ENCODE measurements around the gene SYCE3.

The SYCE3 gene

DNA sequence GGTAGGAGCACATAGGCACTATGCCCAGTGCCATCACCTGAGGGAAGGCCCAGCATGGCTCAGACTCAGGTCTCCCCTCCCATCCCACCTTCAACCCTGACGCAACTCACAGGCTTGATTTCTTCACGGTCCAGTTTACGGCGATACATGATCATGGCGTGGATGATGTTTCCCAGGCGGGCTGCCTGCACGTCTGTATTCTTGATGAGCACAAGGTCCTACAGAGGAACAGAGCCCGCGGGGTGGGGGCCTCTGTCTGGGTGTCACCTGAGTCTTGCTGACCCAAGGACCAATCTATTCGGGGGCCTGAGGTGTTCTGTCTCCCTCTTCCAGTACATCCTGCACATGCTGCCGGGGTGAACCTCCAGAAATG lies 11.7 kb upstream of the SYCE3 start:
- DNase-seq, result no peak

DNA sequence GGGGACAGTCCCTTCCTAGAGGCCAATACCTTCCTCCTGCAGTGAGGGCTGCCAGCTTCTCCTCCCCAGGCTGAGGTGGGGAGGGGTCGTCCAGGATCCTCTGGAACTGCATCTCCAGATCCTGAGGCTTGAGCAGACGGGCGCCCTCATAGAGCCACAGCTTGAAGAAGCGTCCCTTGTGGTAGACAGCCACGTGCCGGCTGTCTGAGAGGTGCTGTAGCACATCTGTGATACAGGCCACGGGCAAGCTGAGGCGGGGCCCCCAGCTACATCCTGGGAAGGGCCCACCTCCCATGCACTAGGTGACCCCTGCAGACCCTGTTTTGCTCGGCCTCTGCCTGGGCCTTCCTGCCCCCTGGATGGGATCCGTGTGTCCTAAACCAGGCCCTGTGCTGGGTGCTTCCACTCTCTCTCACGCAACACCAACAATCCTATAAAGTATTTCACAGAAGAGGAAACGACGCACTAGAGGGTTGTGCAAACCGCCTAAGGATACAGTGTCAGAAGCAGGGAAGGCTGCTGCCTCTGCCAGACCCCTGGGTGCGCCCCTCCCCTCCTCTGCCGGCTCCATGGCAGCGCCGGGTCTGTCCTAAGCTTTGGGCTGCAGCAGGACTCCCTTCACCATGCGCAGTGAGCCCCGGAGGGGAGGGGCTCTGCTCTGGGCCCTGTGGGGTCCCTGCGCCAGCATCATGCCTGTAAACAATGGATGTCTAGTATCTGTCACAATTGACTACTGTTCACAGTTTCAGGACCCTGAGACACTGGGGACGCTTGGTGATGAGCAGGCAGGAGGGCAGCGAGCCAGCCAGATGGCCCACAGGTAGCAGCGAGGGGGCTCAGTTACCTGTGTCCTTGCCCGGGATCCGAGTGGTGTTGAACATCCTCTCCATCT lies 11.0 kb upstream of the SYCE3 start:
- no peak for DNase-seq

GRCh38 chr22:50572965-50573364 lies 10.2 kb upstream of the SYCE3 start:
- no peak for DNase-seq

DNA sequence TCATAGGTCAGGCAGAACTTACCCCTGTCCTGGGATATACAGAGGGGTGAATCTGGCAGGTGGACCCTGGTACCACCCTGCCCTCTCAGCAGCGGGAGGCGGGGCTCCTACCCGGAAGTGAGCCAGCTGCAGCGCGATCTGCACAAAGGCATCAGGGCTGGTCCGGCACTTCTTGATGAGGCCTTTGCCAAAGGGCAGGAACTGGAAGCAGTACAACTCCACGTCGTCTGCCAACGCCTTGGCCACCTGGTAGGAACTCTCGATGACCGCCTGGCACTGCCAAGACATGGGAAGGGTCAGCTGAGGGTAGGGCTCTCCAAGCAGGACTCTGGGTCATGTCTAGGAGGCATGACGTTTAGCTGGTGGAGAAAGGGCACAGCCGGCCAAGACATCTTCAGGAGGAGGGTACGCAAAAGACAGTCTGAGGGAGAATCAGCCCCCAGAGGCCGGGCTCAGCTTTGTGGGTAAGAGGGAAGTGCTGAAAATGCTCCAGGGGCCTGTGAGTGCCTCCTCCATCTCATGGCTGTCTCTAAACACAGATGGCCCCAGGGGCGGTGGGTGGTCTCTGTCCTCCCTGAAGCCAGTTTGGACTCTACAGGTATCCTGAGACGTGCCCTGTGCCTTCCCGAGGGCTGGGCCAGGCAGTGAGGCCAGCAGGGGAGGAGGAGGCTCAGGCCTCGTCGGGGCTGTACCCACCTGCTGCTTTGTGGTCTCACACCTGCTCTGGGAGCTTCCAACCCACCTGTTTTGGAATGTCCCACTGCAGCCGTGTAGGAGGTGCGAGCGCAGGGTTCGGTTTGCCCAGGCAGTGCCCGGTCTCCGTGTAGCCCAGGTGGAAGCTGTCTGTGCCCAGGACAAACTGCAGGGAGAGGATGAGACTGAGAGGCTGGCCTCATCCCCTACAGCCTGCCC lies 8.8 kb upstream of the SYCE3 start:
- no peak for DNase-seq

- no peak for DNase-seq
These were observed 8.1 kb upstream of the SYCE3 start for GRCh38 chr22:50570861-50571260.

- no peak for DNase-seq
These were observed 7.3 kb upstream of the SYCE3 start for GRCh38 chr22:50569896-50570535.

- no peak for DNase-seq
These were observed 6.3 kb upstream of the SYCE3 start for GRCh38 chr22:50569041-50569459.

- no peak for DNase-seq
These were observed 5.9 kb upstream of the SYCE3 start for GRCh38 chr22:50568626-50569025.

GRCh38 chr22:50567721-50568252 lies 5.1 kb upstream of the SYCE3 start:
- no peak for DNase-seq

- no peak for DNase-seq
These were observed 1.6 kb upstream of the SYCE3 start for GRCh38 chr22:50564289-50564688.

- DNase-seq, result no peak
These were observed 868 bp upstream of the SYCE3 start for GRCh38 chr22:50563413-50564160.

DNA sequence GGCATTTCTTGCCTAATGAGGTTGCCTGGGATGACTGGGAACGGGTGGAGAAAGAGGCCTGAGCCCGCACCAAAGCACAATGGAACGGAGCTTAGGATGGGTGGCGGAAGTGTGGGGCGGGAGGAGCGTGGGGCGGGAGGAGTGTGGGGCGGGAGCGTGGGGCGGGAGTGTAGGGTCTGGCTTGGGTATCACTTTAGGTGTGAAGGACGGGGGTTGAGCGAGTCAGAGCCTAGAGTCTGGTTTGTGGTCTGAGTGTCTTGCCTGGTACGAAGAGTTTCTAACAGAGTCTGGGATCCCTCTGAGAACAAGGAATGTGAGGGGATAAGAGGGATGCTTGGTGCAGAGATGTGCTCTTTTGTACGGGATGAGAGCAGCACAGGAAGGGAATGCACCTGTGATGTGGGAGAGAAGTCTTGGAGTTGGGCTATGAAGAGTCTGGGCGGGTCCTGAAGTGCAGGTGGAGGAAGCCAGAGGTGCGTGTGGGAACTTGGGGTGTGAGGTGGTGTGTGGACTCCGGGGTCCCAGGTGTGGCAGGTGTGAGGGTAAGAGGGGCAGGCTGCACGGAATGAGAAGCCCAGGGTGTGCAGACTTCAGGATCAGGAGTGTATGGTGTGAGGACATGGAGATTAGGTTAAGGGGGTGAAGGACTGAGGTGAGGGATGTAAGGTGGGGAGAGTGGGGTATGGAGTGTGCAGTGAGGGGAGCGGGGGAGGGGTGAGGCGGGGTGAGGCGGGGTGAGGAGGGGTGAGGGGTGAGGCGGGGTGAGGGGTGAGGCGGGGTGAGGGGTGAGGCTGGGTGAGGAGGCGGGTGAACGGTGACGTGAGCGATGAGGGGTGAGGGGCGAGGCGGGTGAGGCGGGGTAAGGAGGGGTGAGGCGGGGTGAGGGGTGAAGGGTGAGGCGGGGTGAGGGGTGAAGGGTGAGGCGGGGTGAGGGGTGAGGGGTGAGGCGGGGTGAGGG lies 1.0 kb downstream of the SYCE3 start:
- DNase-seq, result no peak

DNA sequence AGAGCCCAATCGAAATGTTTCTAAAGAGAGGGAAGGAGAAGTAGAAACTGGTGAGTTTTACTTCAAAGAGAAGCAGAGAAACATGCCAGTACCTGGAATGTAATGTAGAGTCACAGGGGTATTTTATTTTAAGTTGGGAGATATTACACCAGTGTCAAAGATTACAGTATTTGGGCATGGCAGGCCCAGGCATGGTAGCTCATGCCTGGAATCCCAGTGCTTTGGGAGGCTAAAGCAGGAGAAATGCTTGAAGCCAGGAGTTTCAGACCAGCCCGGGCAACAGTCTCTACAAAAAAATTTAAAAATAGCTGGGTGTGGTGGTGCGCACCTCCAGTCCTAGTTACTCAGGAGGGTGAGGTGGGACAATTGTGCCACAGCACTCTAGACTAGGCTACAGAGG lies 2.7 kb downstream of the SYCE3 start:
- no peak for DNase-seq

DNA sequence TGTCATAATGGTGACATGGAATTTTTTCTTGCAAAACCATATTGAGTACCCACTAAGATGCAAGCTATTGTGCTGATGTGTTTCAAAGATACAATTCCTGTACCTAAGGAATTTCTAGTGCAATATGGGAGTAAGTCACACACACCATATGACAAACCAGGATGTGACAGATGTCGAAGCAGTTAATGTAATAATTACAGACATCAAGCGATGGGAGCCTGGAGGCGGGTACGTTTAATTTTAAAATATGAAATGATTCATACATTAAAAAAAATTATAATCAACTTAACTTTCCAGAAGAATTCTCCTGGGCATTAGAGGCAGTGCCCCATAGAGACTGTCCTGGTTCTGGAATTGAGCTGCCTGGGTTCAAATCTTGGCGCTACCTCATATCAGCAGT lies 6.0 kb downstream of the SYCE3 start:
- DNase-seq, result no peak

DNA sequence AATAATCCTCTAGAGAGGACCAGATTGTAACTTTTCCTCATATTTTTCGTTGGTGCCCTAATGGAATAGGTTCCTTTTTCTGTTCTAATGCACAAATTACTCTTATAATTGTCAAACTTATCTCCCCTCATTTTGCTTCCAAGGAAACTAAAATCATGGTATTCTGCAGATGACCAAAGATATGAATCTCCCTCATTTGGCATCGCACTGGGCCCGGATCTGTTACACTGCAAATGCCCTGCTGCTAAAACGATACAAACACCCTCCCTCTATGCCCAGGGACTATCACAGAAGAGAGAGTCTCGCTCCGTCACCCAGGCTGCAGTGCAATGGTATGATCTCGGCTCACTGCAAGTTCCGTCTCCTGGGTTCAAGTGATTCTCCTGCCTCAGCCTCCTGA lies 9.4 kb downstream of the SYCE3 start:
- DNase-seq, result no peak

DNA sequence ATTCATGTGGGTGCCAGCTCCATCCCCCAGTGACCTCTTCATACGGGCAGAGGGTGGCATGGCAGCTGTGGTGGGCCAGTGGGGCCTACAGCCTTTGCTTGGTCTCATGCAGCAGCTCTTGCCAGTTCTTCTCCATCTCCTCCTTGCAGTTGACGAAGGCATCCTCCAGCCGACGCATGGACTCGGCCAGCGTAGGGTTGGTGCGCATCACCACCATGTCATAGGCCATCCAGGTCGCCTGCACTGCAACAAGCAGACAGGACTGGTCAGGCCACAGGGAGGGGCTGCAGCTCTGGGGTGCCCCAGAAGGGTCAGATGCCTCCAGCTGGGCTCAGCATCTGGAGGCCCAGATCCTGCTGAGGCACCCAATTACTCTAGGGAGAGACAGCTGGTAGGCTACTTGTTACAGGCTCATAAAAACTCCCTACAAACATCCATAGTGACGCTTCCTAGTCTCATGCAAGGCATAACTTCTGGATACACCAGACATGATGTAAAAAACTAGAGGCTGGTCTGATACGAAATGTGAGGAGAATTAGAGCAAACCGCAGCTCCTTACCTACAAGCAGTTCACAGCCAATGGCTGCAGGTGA lies 11.5 kb downstream of the SYCE3 start:
- DNase-seq, result no peak

- DNase-seq, result no peak
These were observed 12.3 kb downstream of the SYCE3 start for GRCh38 chr22:50550395-50550794.

GRCh38 chr22:50548921-50549790 lies 13.6 kb downstream of the SYCE3 start:
- no peak for DNase-seq

- no peak for DNase-seq
These were observed 14.4 kb downstream of the SYCE3 start for GRCh38 chr22:50548040-50548920.

Data from NCI-H1105 (cell line).